Neuronal stem cell (in vitro differentiated cells): ENCODE data around the gene MSH5.

Source experiments
- DNase-seq: peaks from one replicate; pipeline ENCODE4 v3.0.0-alpha.2; 2013; ENCODE audit warnings: low spot score
- H2AFZ ChIP-seq: one replicate; pipeline ENCODE4 v1.6.1; 2013; ENCODE audit warnings: mild to moderate bottlenecking, low read length, inconsistent platforms
- H2AK5ac ChIP-seq: 2 replicates; pipeline ENCODE4 v1.6.1; 2013; ENCODE audit warnings: low read depth, mild to moderate bottlenecking, inconsistent platforms, low read length, moderate library complexity, mixed read lengths
- H2BK120ac ChIP-seq: 2 replicates; pipeline ENCODE4 v1.6.1; 2013; ENCODE audit warnings: low read depth, mild to moderate bottlenecking, inconsistent platforms, low read length, moderate library complexity, mixed read lengths
- H2BK12ac ChIP-seq: one replicate; pipeline ENCODE4 v1.6.1; 2013; ENCODE audit warnings: low read length, inconsistent platforms
- H2BK15ac ChIP-seq: 2 replicates; pipeline ENCODE4 v1.6.1; 2013; ENCODE audit warnings: mild to moderate bottlenecking, low read length, inconsistent platforms, mixed read lengths
- H2BK5ac ChIP-seq: one replicate; pipeline ENCODE4 v1.6.1; 2013; ENCODE audit warnings: inconsistent platforms, mild to moderate bottlenecking, low read length, moderate library complexity
- H3K14ac ChIP-seq: one replicate; pipeline ENCODE4 v1.6.1; 2013; ENCODE audit warnings: low read length, inconsistent platforms
- H3K18ac ChIP-seq: 2 replicates; pipeline ENCODE4 v1.6.1; 2013; ENCODE audit warnings: low read length, inconsistent platforms
- H3K23ac ChIP-seq: 2 replicates; pipeline ENCODE4 v1.6.1; 2013; ENCODE audit warnings: low read depth, mild to moderate bottlenecking, mixed read lengths, low read length, inconsistent platforms; ENCODE audit not compliant: poor library complexity
- H3K27ac ChIP-seq: replicated peaks from 3 replicates; pipeline ENCODE4 v1.5.1; 2013; ENCODE audit warnings: low read length, inconsistent platforms
- H3K27me3 ChIP-seq, 3 experiments: 2 replicates each; pipeline ENCODE4 v1.6.1; 2013; ENCODE audit warnings: low read length in 3 of 3, mild to moderate bottlenecking in 2 of 3, inconsistent platforms in 1 of 3, low read depth in 1 of 3, mixed read lengths in 1 of 3, moderate library complexity in 1 of 3; ENCODE audit not compliant: control insufficient read depth in 3 of 3, insufficient read depth in 3 of 3
- H3K36me3 ChIP-seq, 2 donors: replicated peaks in 1 of 2; 2 replicates each; pipeline ENCODE4 v1.6.1; 2013; ENCODE audit warnings: low read length in 2 of 2; ENCODE audit not compliant: control insufficient read depth in 2 of 2, insufficient read depth in 2 of 2
- H3K4ac ChIP-seq: 2 replicates; pipeline ENCODE4 v1.6.1; 2013; ENCODE audit warnings: inconsistent platforms, mild to moderate bottlenecking, low read length, moderate library complexity
- H3K4me1 ChIP-seq, 2 donors: 1 replicate in 1 of 2; 2 replicates in 1 of 2; pipeline ENCODE4 v1.6.1; 2013; ENCODE audit warnings: low read length in 2 of 2, low read depth in 1 of 2; ENCODE audit not compliant: control insufficient read depth in 2 of 2, insufficient read depth in 1 of 2
- H3K4me2 ChIP-seq: one replicate; pipeline ENCODE4 v1.6.1; 2013; ENCODE audit warnings: mild to moderate bottlenecking, low read length, inconsistent platforms; ENCODE audit not compliant: insufficient read depth, poor library complexity, severe bottlenecking
- H3K4me3 ChIP-seq, 2 donors: 2 replicates each; pipeline ENCODE4 v1.5.1; 2013; ENCODE audit warnings: low read length in 2 of 2, mild to moderate bottlenecking in 2 of 2, inconsistent platforms in 1 of 2, moderate library complexity in 1 of 2
- H3K79me1 ChIP-seq: one replicate; pipeline ENCODE4 v1.6.1; 2013; ENCODE audit warnings: low read depth, mild to moderate bottlenecking, inconsistent platforms, low read length, moderate library complexity
- H3K9ac ChIP-seq: one replicate; pipeline ENCODE4 v1.6.1; 2013; ENCODE audit warnings: mild to moderate bottlenecking, low read depth, low read length, inconsistent platforms; ENCODE audit not compliant: poor library complexity
- H3K9me3 ChIP-seq, 2 donors: replicated peaks in 1 of 2; 2 replicates each; pipeline versions ENCODE3 to v1.6.1; 2013; ENCODE audit warnings: low read length in 2 of 2, mild to moderate bottlenecking in 2 of 2, inconsistent platforms in 1 of 2, low read depth in 1 of 2, mixed read lengths in 1 of 2, moderate library complexity in 1 of 2; ENCODE audit not compliant: control insufficient read depth in 2 of 2, insufficient read depth in 1 of 2
- H4K8ac ChIP-seq: one replicate; pipeline ENCODE4 v1.6.1; 2013; ENCODE audit warnings: low read depth, mild to moderate bottlenecking, inconsistent platforms, low read length, moderate library complexity
- H4K91ac ChIP-seq: one replicate; pipeline ENCODE4 v1.6.1; 2013; ENCODE audit warnings: low read length, low read depth, mild to moderate bottlenecking, inconsistent platforms; ENCODE audit not compliant: poor library complexity
- WGBS, 2 donors: extraction: QIAGEN DNeasy Blood & Tissue Kit; methylation state at CpG; one replicate each; pipeline ENCODE4 v1.1.7; 2013; ENCODE audit warnings: missing lambda C conversion rate in 2 of 2, mixed read lengths in 1 of 2; ENCODE audit not compliant: insufficient read length in 2 of 2, insufficient replicate concordance in 1 of 2; ENCODE audit errors: extremely low coverage in 2 of 2; 5-methylcytosine and 5-hydroxymethylcytosine counted together

The MSH5 gene

DNA sequence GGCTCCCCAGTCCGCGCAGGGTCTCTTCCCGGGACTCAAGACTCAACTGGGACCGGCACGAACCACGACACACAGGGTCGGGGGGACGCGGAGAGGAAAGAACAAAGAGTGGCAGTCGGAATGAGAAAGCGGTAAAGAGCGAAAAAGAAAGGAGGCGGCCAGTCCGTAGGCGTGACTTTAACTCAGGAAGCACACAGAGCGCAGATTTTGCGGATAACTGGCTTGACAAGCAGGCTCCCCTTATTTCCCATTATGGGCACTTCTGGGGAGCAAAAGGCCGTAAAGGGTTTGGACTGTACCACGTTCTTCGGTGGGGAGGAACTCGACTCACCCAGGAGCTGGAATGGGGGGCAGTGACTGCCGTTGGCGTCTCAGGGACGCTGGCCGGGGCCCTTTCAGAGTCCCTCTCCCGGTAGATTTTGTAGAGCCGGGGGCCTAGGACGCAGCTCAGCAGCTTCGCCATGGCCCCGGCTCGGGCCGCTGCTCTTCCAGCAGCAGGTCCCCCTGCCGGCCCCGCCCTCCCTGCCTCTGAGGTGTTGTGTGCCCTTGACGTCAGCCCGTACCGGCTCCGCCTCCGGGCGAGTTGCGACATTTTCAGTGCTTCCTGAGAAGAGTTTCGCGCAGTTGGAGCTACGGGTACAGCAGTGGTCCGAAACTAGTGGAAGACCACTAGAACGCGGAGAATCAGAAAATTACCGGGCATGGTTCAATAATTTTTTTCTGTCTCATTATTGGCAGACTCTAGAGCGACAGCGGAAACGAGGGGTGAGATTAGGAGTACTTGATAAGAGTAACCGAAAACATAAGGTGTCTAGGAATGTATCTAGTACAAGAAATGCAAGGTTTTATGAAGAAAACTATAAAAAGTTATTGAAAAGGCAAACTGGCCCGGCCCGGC, 36.7 kb upstream of the MSH5 start, which contains the start of gene ABHD16A:
ABHD16A (minus strand) TSS at position 506 of the 898 bp plus-strand sequence; CDS start at position 463, 43 bp downstream.
- peak within 1 kb of the TSS; percentile 45 for H2BK15ac ChIP-seq
- peak within 1 kb of the TSS; percentile 61 for H3K4ac ChIP-seq
- peak within 1 kb of the TSS; percentile 95 for H3K18ac ChIP-seq
- H3K36me3 ChIP-seq = peaks cover 5 to 34% of the 10 kb centered on the region in 2 donors
- H3K4me1 ChIP-seq = peaks cover 6 to 7% of the 10 kb centered on the region in 2 donors
- peak within 1 kb of the TSS; percentile 95 for H3K23ac ChIP-seq
- H3K4me3 ChIP-seq = peak within 1 kb of the TSS; percentile 77 to 88
- peak within 1 kb of the TSS; percentile 75 for H3K4me2 ChIP-seq
- H2BK12ac ChIP-seq = peak within 1 kb of the TSS; percentile 16
- WGBS, 2 donors = no CpG with 5 or more reads among the region's 54 CpGs
- H3K9ac ChIP-seq = peak within 1 kb of the TSS; percentile 85
- peak within 1 kb of the TSS; percentile 63 for H3K14ac ChIP-seq
- H3K9me3 ChIP-seq = no peaks in the 10 kb centered on the region
- H2AFZ ChIP-seq = peak within 1 kb of the TSS; percentile 88
- peak within 1 kb of the TSS; percentile 82 for H2AK5ac ChIP-seq
- H4K8ac ChIP-seq = no peak within 1 kb of the TSS
- DNase-seq = peak; percentile 93
- peak within 1 kb of the TSS; percentile 24 for H2BK120ac ChIP-seq
- peaks cover 3% of the 10 kb centered on the region for H3K79me1 ChIP-seq
- H3K27ac ChIP-seq = peak within 1 kb of the TSS; percentile 78
- no peak within 1 kb of the TSS for H2BK5ac ChIP-seq
- no peak within 1 kb of the TSS for H4K91ac ChIP-seq
- no peaks in the 10 kb centered on the region for H3K27me3 ChIP-seq

DNA sequence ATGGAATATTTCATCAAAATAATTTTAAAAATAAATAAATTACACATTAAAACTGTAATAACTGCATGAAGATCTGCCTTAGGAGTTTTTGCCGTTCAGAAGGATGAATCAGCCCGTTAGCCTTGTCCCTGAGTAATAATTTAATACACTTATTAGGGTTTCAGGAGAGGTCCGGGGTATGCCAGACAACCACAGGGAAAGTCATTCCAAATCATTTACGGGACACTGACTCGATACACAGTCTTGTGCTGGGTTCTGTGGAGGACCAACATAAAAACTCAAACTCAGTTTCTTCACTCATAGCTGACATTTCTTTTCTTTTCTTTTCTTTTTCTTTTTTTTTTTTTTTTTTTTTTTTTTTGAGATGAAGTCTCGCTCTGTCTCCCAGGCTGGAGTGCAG, 33.9 kb upstream of the MSH5 start:
- Histone ChIP-seq H3K14ac (no peak overlapping the region), H3K4me3 (no peak overlapping the region), H3K36me3 (peaks cover 2 to 8% of the 10 kb centered on the region in 2 donors), H4K8ac (no peak overlapping the region), H2BK5ac (no peak overlapping the region), H2BK120ac (no peak overlapping the region), H3K23ac (no peak overlapping the region), H2BK15ac (no peak overlapping the region), H3K4me2 (no peak overlapping the region), H2AK5ac (no peak overlapping the region), H2AFZ (no peak overlapping the region), H3K9ac (no peak overlapping the region), H2BK12ac (no peak overlapping the region), H3K18ac (no peak overlapping the region), H3K9me3 (no peaks in the 10 kb centered on the region), H4K91ac (no peak overlapping the region), H3K79me1 (peaks cover 3% of the 10 kb centered on the region), H3K4ac (no peak overlapping the region), H3K4me1 (peaks cover 6 to 10% of the 10 kb centered on the region in 2 donors), H3K27me3 (peaks cover 0 to 4% (median 0%) of the 10 kb centered on the region in 3 experiments), H3K27ac (no peak overlapping the region)
- DNase-seq = no peak
- WGBS, 2 donors = no CpG with 5 or more reads among the region's 6 CpGs

DNA sequence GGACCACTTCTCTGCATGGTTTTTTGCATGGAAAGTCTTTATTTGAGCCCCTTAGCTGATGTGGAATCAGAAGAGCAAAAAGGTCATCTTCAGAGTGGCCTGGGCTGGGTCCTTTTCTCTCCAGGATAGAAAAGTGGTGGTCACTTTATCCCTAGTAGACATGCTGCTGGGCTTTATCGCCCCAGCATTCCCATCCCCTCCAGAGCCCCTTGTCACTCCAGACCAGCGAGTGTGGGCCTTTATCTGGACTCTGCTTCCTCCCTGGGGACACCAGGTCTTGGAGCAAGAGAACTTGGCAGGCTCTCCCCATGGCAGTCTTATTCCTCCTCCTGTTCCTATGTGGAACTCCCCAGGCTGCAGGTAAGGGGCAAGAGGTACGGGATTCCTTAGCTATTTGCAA, 33.2 kb upstream of the MSH5 start, which contains the start of gene LY6G6F:
LY6G6F (plus strand) TSS at position 268 of the 400 bp plus-strand sequence; CDS start at position 309, 41 bp downstream.
- Histone ChIP-seq H3K14ac (no peak within 1 kb of the TSS), H2BK15ac (peak within 1 kb of the TSS; percentile 75), H3K9me3 (no peaks in the 10 kb centered on the region)

DNA sequence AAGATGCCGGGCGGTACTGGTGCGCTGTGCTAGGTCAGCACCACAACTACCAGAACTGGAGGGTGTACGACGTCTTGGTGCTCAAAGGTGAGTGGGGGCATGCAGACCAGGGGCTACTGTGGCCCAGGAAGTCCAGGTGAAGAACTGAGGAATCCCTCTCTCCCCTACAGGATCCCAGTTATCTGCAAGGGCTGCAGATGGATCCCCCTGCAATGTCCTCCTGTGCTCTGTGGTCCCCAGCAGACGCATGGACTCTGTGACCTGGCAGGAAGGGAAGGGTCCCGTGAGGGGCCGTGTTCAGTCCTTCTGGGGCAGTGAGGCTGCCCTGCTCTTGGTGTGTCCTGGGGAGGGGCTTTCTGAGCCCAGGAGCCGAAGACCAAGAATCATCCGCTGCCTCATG, 32.1 kb upstream of the MSH5 start:
- no peak for DNase-seq
- Histone ChIP-seq H3K18ac (no peak overlapping the region), H3K9ac (no peak overlapping the region), H2BK12ac (no peak overlapping the region), H4K91ac (no peak overlapping the region), H2BK15ac (no peak overlapping the region), H3K36me3 (no peaks in the 10 kb centered on the region), H2BK120ac (no peak overlapping the region), H3K9me3 (no peaks in the 10 kb centered on the region), H3K4me1 (peaks cover 0 to 3% of the 10 kb centered on the region in 2 donors), H3K4me3 (no peak overlapping the region), H3K14ac (no peak overlapping the region), H2AK5ac (no peak overlapping the region), H4K8ac (no peak overlapping the region), H3K79me1 (no peaks in the 10 kb centered on the region), H3K4ac (no peak overlapping the region), H3K23ac (no peak overlapping the region), H3K27ac (no peak overlapping the region), H2AFZ (no peak overlapping the region), H2BK5ac (no peak overlapping the region), H3K4me2 (no peak overlapping the region), H3K27me3 (peaks cover 0 to 4% (median 0%) of the 10 kb centered on the region in 3 experiments)
- no CpG with 5 or more reads among the region's 10 CpGs for WGBS, 2 donors

More for the DNA sequence above, 33.2 kb upstream of the MSH5 start, which contains the start of gene LY6G6F:
- no peak within 1 kb of the TSS for H2BK120ac ChIP-seq
- peak within 1 kb of the TSS; percentile 88 for H2AK5ac ChIP-seq
- peaks cover 3% of the 10 kb centered on the region for H3K79me1 ChIP-seq
- H3K4me2 ChIP-seq = no peak within 1 kb of the TSS
- peaks cover 0 to 4% (median 0%) of the 10 kb centered on the region in 3 experiments for H3K27me3 ChIP-seq
- no peak within 1 kb of the TSS for H2BK12ac ChIP-seq
- WGBS, 2 donors = no CpG with 5 or more reads among the region's 3 CpGs
- H3K4me3 ChIP-seq = peak within 1 kb of the TSS in 1 of 2 donors; percentile 15
- peaks cover 4 to 9% of the 10 kb centered on the region in 2 donors for H3K4me1 ChIP-seq
- H2BK5ac ChIP-seq = no peak within 1 kb of the TSS
- H3K23ac ChIP-seq = no peak within 1 kb of the TSS
- no peak within 1 kb of the TSS for H4K91ac ChIP-seq
- H3K36me3 ChIP-seq = peaks cover 0 to 1% of the 10 kb centered on the region in 2 donors
- no peak within 1 kb of the TSS for H3K27ac ChIP-seq
- H2AFZ ChIP-seq = no peak within 1 kb of the TSS
- no peak within 1 kb of the TSS for H3K9ac ChIP-seq
- H3K18ac ChIP-seq = no peak within 1 kb of the TSS
- H3K4ac ChIP-seq = no peak within 1 kb of the TSS
- no peak for DNase-seq
- H4K8ac ChIP-seq = no peak within 1 kb of the TSS
